Loucy (cell line): ENCODE measurements around the gene NELL2.

Experiments used
- CTCF ChIP-seq: fragments of 200-600 bp; sonication (generic); conservative IDR thresholded peaks from 2 replicates; pipeline ENCODE4 v1.5.1; 2014; ENCODE audit warnings: mild to moderate bottlenecking, antibody characterized with exemption, low read length
- EZH2phosphoT487 ChIP-seq: fragments of 200-600 bp; IDR thresholded peaks from 2 replicates; pipeline ENCODE4 v1.6.1; 2018; ENCODE audit warnings: antibody characterized with exemption, mild to moderate bottlenecking, moderate library complexity, borderline replicate concordance

DNA sequence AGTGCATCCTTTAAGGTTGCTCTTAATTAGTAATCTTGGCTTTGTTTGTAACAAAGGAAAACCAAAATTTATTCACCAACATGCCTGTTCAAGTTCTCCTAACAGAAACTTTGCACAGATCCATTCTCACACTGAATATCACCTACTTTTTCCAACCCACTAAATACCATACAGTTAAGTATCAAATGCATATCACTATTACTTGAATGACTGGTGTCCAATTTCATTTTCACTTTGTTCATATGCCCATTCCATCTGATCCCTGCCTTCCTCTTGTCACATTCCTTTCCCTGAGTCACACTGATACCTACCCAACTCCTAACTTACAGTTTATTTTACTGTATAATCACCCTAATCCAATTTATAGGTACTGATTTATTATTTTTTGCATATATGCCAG is 286.4 kb downstream of the NELL2 start:
- no peak for TF ChIP-seq CTCF
- no peak for TF ChIP-seq EZH2phosphoT487
